HL-60 (cell line): ENCODE measurements around the gene SLC34A1.

Experiments used
- DNase-seq, 2 experiments: peaks; one replicate each; pipeline ENCODE4 v3.0.0-alpha.2; 2010 to 2020; ENCODE audit warnings: low read depth in 1 of 2, low spot score in 1 of 2
- H3K27ac ChIP-seq: fragments of 250-450 bp; sonication (Bioruptor Pico); replicated peaks from 2 replicates; pipeline ENCODE4 v1.5.1; 2020; ENCODE audit warnings: mild to moderate bottlenecking, moderate library complexity
- H3K27me3 ChIP-seq: fragments of 250-450 bp; sonication (Bioruptor Pico); 2 replicates; pipeline ENCODE4 v1.5.1; 2021; ENCODE audit warnings: mild to moderate bottlenecking, moderate library complexity; ENCODE audit not compliant: insufficient read depth, poor library complexity, severe bottlenecking
- H3K4me3 ChIP-seq: replicated peaks from 2 replicates; pipeline ENCODE4 v1.5.1; 2011; ENCODE audit warnings: mild to moderate bottlenecking, control low read depth, low read length; ENCODE audit not compliant: insufficient read depth
- GABPA ChIP-seq: IDR thresholded peaks from 2 replicates; pipeline ENCODE4 v1.6.1; 2012; ENCODE audit warnings: low read depth
- POLR2AphosphoS5 ChIP-seq: IDR thresholded peaks from 2 replicates; pipeline ENCODE4 v1.6.1; 2012; ENCODE audit warnings: low read depth
- SPI1 ChIP-seq: IDR thresholded peaks from 2 replicates; pipeline ENCODE4 v1.6.1; 2012; ENCODE audit warnings: low read depth, mild to moderate bottlenecking, borderline replicate concordance
- TF ChIP-seq, protein P1 (sequence below): IDR thresholded peaks from 2 replicates; pipeline ENCODE4 v1.6.1; 2012; ENCODE audit warnings: low read depth; ENCODE audit not compliant: insufficient replicate concordance
- TF ChIP-seq, protein P2 (sequence below): IDR thresholded peaks from one replicate; pipeline ENCODE4 v1.5.1; 2011; ENCODE audit warnings: low read length, control low read depth, inconsistent platforms; ENCODE audit not compliant: insufficient read depth

Gene SLC34A1

DNA sequence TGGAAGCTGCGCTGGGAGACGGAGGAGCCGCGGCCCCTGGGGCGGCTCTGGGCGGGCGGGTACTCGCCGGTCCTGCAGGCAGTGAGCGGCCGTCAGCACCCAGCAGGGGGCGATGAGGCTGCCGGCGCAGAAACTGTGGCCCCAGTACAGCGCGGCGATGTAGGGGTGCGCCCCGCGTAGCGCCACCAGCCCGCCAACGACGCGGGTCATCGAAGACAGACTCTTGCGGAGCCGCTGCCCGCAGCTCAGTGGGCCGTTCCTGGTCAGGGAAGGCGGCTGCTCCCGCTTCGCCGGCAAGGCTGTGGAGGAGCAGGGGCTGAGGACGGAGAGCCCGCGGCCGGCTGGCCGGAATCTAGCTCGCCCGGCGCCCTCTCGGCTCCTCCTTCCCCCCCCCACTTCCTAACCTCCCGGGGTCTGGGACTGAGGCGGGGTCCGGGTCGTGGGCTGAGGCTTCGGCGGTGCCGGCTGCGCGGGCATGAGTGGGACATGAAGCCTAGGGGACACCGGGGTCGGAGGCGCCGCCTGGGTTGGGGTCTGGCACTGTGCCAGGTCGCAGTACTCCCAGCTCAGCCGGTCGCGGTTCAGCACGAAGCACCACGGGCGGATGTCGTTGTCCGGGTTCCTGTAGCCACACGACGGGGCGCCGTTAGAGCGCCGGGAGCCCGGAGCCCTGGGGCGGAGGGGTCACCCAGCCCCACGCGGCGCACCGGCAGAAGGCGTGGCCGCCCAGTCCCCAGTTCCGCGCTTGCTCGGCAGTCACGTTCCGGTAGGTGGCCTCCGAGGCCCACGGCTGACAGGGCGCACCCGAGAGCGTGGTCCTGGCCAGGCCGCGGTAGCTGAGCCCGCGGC, 19.8 kb downstream of the SLC34A1 start:
- TF ChIP-seq SPI1 (0 out of 2 replicates have a peak, but pooled peaks have one; percentile 1), POLR2AphosphoS5 (peak; percentile 22; the same call in 1 of the 2 replicates), GABPA (no peak)
- TF ChIP-seq, protein P1, sequence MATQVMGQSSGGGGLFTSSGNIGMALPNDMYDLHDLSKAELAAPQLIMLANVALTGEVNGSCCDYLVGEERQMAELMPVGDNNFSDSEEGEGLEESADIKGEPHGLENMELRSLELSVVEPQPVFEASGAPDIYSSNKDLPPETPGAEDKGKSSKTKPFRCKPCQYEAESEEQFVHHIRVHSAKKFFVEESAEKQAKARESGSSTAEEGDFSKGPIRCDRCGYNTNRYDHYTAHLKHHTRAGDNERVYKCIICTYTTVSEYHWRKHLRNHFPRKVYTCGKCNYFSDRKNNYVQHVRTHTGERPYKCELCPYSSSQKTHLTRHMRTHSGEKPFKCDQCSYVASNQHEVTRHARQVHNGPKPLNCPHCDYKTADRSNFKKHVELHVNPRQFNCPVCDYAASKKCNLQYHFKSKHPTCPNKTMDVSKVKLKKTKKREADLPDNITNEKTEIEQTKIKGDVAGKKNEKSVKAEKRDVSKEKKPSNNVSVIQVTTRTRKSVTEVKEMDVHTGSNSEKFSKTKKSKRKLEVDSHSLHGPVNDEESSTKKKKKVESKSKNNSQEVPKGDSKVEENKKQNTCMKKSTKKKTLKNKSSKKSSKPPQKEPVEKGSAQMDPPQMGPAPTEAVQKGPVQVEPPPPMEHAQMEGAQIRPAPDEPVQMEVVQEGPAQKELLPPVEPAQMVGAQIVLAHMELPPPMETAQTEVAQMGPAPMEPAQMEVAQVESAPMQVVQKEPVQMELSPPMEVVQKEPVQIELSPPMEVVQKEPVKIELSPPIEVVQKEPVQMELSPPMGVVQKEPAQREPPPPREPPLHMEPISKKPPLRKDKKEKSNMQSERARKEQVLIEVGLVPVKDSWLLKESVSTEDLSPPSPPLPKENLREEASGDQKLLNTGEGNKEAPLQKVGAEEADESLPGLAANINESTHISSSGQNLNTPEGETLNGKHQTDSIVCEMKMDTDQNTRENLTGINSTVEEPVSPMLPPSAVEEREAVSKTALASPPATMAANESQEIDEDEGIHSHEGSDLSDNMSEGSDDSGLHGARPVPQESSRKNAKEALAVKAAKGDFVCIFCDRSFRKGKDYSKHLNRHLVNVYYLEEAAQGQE, result no peak
- TF ChIP-seq, protein P2, sequence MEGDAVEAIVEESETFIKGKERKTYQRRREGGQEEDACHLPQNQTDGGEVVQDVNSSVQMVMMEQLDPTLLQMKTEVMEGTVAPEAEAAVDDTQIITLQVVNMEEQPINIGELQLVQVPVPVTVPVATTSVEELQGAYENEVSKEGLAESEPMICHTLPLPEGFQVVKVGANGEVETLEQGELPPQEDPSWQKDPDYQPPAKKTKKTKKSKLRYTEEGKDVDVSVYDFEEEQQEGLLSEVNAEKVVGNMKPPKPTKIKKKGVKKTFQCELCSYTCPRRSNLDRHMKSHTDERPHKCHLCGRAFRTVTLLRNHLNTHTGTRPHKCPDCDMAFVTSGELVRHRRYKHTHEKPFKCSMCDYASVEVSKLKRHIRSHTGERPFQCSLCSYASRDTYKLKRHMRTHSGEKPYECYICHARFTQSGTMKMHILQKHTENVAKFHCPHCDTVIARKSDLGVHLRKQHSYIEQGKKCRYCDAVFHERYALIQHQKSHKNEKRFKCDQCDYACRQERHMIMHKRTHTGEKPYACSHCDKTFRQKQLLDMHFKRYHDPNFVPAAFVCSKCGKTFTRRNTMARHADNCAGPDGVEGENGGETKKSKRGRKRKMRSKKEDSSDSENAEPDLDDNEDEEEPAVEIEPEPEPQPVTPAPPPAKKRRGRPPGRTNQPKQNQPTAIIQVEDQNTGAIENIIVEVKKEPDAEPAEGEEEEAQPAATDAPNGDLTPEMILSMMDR, result peak; percentile 59
- peak; percentile 85 to 93 for DNase-seq
- Histone ChIP-seq H3K27ac (peak overlapping the region; percentile 75), H3K4me3 (peak overlapping the region; percentile 50), H3K27me3 (no peaks in the 10 kb centered on the region)

DNA sequence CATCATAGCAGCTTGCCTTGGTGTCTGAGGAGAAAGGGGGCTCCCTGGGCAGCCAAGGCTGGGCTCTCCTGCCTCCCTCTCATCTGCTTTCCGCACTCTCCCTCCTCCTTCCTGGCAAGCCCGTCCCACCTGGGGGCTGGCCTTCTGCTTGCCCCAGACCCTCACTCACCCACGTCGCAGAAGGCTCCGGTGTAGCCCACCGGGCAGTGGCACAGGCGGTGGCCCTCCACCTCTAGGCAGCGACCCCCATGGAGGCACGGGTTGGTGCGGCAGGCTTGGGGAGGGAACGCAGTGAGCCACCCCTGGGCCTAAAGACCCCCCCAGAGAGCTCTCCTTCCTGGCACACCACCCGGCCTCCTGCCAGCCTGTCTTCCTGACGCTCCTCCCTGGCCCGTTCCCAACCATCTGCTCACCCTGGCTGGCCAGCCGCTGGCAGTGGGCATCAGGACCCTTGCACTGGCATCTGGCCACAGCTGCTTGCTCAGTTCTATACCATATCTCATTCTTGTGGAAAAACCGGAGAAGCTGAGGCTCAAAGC, 20.5 kb downstream of the SLC34A1 start:
- H3K4me3 ChIP-seq, result peak overlapping the region; percentile 50
- H3K27me3 ChIP-seq, result no peaks in the 10 kb centered on the region
- no peak for DNase-seq
- H3K27ac ChIP-seq, result peak overlapping the region; percentile 75
- TF ChIP-seq POLR2AphosphoS5 (no peak), GABPA (no peak), SPI1 (no peak)
- TF ChIP-seq, protein P2, result no peak
- TF ChIP-seq, protein P1, result no peak

DNA sequence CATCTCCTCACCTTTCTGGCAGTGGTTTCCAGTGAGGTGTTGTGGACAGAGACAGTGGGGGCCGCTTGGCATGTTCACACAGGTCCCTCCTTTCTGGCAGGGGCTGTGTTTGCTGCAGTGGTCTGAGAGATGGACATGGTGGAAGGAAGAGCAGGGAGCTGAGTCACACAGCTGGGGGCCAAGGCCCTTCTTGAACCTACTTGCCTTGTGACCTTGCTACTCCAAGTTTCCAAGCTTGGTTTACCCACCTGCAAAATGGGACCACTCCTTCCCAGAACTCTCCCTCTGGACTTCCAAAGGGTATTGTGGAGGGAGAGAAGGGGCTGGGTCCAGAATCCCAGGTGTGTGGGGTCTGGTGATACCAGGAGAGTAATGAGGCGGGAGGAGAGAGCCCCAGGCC, 21.1 kb downstream of the SLC34A1 start:
- Histone ChIP-seq H3K27me3 (no peaks in the 10 kb centered on the region), H3K27ac (peak overlapping the region; percentile 75), H3K4me3 (no peak overlapping the region)
- no peak for DNase-seq
- TF ChIP-seq GABPA, result no peak
- no peak for TF ChIP-seq POLR2AphosphoS5
- TF ChIP-seq, protein P2, result no peak
- TF ChIP-seq SPI1, result no peak
- TF ChIP-seq, protein P1, result no peak
